Lower lobe of right lung (tissue), 2 donors: ENCODE results near the gene ATP6V0A1. TPM values are rescaled to one million over a fixed set of nuclear protein-coding genes. Genes with fewer than 3 reads are reported as not detected.

ENCODE experiments used
- ATAC-seq, 2 donors: fragments of 200-7000 bp; cut with Tn5 transposase; one replicate each; pipeline ENCODE4 v1.9.1; 2020 to 2022; ENCODE audit warnings: mild to moderate bottlenecking in 2 of 2, moderate library complexity in 2 of 2
- DNase-seq: peaks from one replicate; pipeline ENCODE4 v3.0.0-alpha.2; 2020
- H3K27ac ChIP-seq: fragments of 200-600 bp; one replicate; pipeline ENCODE4 v1.8.0; 2022
- H3K27me3 ChIP-seq: fragments of 200-600 bp; one replicate; pipeline ENCODE4 v1.8.0; 2022; ENCODE audit warnings: low read depth
- H3K36me3 ChIP-seq: fragments of 200-600 bp; one replicate; pipeline ENCODE4 v1.8.0; 2022; ENCODE audit warnings: mild to moderate bottlenecking
- H3K4me1 ChIP-seq: fragments of 200-600 bp; one replicate; pipeline ENCODE4 v1.8.0; 2022
- H3K4me3 ChIP-seq: fragments of 200-600 bp; one replicate; pipeline ENCODE4 v1.8.0; 2022; ENCODE audit warnings: mild to moderate bottlenecking
- H3K9me3 ChIP-seq: fragments of 200-600 bp; one replicate; pipeline ENCODE4 v1.8.0; 2022
- CTCF ChIP-seq: fragments of 200-600 bp; IDR thresholded peaks from one replicate; pipeline ENCODE4 v1.8.0; 2022; ENCODE audit warnings: antibody characterized with exemption, mild to moderate bottlenecking
- intact Hi-C: fragments of 100-400 bp; cut with DNase I; formaldehyde crosslinking; loops from one replicate; pipeline ENCODE4 v1.11.0; 2022
- total RNA-seq: library from RNA; stranded (reverse); fragmentation: NEBNext Ultra II Directional; extraction: Animal tissue kit (Norgen Biotek cat#: 25700); gene quantifications from one replicate; pipeline ENCODE4 v1.2.1, GENCODE V29; 2021
- donor health status: DM: no; HTN: yes; CAD: no; lungs with severe emphysema.

The ATP6V0A1 gene
- total RNA-seq, 1 donor from 2014 or later: 107 TPM

DNA sequence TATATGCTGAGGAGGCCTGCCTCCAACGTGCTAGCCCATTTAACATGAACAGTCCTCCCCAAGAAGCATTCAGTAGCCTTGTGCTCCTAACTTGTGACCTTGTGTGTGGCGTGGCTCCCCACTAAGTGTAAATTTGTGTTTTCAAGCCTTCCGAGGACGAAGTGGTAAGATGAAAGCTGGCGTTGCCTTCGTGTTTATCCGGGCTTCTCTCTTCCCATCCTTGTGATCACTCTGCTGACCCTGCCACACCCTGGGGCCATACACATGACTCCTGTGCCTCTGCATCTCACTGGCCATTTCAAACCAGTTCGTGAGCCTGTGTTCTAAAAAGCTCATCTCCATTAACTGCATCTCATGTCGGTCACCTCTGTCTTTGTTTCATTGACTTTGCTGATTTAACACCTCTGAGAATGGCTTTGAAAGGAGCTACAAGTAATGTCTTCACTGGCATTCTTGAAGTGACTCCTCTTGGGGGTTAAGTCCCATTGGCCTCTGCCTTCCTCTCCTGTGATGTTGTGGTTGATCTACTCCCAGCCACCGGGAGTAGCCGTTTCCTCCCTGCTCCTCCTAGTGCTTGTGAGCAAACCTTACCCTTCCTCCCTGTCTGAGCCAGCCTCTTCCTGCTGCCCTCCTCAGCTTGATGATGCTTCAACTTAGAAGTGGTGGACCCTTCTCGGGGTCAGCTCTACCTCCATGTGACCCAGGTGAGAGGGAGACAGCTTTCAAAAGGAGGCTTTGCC is 49.9 kb downstream of the ATP6V0A1 start:
- Histone ChIP-seq H3K27me3 (no peaks in the 10 kb centered on the region), H3K9me3 (no peaks in the 10 kb centered on the region), H3K27ac (no peak overlapping the region), H3K4me3 (no peak overlapping the region), H3K4me1 (peaks cover 21% of the 10 kb centered on the region), H3K36me3 (peaks cover 78% of the 10 kb centered on the region)
- DNase-seq (no peak), ATAC-seq (no peak)
- intact Hi-C loops: no loop called here
- no peak for TF ChIP-seq CTCF

GRCh38 chr17:42509409-42509808 is 50.7 kb downstream of the ATP6V0A1 start:
- intact Hi-C loops: no loop called here
- Histone ChIP-seq H3K27ac (no peak overlapping the region), H3K36me3 (peaks cover 78% of the 10 kb centered on the region), H3K4me3 (no peak overlapping the region), H3K27me3 (no peaks in the 10 kb centered on the region), H3K9me3 (no peaks in the 10 kb centered on the region), H3K4me1 (peaks cover 21% of the 10 kb centered on the region)
- no peak for DNase-seq
- no peak for ATAC-seq
- TF ChIP-seq CTCF: no peak

GRCh38 chr17:42509841-42510240 is 51.2 kb downstream of the ATP6V0A1 start:
- DNase-seq (no peak), ATAC-seq (no peak)
- Histone ChIP-seq H3K27me3 (no peaks in the 10 kb centered on the region), H3K36me3 (peaks cover 78% of the 10 kb centered on the region), H3K9me3 (no peaks in the 10 kb centered on the region), H3K4me3 (no peak overlapping the region), H3K4me1 (peaks cover 21% of the 10 kb centered on the region), H3K27ac (no peak overlapping the region)
- intact Hi-C loops: loop anchor here (10.0 kb wide), 1 partner anchor 195 kb away; no protein-coding TSS in a partner anchor
- no peak for TF ChIP-seq CTCF

DNA sequence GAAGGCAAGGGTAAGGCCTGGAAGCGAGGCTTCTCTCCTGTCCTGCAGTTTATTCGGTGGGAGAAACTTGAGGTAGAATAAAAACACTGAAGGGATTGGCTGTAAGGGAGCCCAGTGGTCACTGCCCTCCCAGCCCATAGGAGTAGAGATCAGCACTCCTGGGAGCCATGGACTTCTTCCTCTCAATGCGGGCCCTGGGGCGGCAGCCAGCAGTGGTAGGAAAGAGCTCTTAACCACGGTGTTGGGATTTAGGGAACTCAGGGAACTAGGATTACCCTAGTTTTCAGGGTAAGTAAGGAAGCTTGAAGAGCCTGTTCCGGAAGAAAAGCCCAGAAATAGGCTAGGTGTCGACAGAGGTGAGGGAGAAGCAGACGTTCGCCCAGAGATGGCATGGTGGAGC is 53.6 kb downstream of the ATP6V0A1 start:
- no peak overlapping the region for H3K4me3 ChIP-seq
- ATAC-seq (no peak), DNase-seq (no peak)
- H3K9me3 ChIP-seq: no peaks in the 10 kb centered on the region
- H3K36me3 ChIP-seq: peaks cover 66% of the 10 kb centered on the region
- intact Hi-C loops: loop anchor here (10.0 kb wide), 1 partner anchor 197 kb away; no protein-coding TSS in a partner anchor
- TF ChIP-seq CTCF: no peak
- H3K27ac ChIP-seq: peak overlapping the region; percentile 57
- no peaks in the 10 kb centered on the region for H3K27me3 ChIP-seq
- H3K4me1 ChIP-seq: peaks cover 35% of the 10 kb centered on the region

DNA sequence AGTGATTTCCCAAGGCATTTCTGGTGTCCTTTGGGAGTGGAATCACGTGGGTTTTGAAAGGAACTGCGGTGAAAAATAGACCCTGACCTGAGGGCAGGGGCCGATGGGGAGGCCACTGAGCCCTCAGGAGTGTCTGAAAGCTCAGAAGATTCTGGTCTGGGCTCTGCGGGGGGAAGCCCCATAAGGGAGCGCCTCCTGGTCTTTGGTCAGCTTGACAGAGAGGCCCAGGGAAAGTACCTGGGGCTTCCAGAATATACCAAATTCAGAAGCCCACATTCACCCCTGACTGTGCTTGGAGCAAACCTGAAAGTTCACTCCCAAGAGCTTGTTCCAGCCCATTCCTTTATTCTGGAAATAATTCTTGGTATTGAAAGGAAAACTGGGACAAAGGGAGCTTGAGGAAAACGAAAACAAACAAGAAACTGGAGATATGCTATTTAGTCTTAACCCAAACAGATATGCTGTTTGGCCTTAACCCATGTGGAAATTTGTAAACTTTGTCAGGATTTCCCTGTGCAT is 54.1 kb downstream of the ATP6V0A1 start:
- intact Hi-C loops: loop anchor here (10.0 kb wide), 1 partner anchor 198 kb away; no protein-coding TSS in a partner anchor
- H3K4me1 ChIP-seq: peaks cover 40% of the 10 kb centered on the region
- no peaks in the 10 kb centered on the region for H3K9me3 ChIP-seq
- no peak for TF ChIP-seq CTCF
- H3K36me3 ChIP-seq: peaks cover 61% of the 10 kb centered on the region
- ATAC-seq (no peak), DNase-seq (no peak)
- H3K4me3 ChIP-seq: no peak overlapping the region
- H3K27ac ChIP-seq: peak overlapping the region; percentile 57
- H3K27me3 ChIP-seq: no peaks in the 10 kb centered on the region
